ENCODE data around the gene STIM1.

STIM1 gene

DNA sequence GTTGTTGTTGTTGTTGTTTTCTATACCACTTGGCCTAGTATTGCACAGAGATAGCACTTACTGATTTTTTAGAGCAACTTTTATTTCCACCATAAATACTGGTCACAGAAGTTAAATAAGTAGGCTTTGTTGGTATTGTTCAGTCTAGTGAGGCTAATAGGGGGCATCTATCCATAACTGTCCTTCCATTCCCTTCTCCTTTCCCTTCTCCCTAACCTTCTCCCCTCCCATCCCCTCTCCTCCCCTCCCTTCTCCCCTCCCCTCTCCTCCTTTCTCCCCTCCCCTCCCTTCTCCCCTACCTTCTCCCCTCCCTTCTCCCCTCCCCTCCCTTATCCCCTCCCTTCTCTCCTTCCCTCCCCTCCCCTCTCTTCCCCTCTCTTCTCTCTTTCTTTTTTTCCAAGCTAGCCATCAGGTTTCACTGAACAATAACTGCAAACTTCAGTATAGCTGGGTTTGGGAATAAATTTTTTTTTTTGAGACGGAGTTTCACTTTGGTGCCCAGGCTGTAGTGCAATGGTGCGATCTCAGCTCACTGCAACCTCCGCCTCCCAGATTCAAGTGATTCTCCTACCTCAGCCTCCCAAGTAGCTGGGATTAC, 56.5 kb downstream of the STIM1 start:
- no peaks in the 10 kb centered on the region for H3K36me3 ChIP-seq (ENCODE audit: insufficient read depth, low read length)
- H3K9me2 ChIP-seq (ENCODE audit: low read depth, low read length): no peaks in the 10 kb centered on the region
- no peak overlapping the region for H3K4me3 ChIP-seq (ENCODE audit: low read depth, low read length, poor library complexity, severe bottlenecking)
- no peaks in the 10 kb centered on the region for H3K27me3 ChIP-seq (ENCODE audit: insufficient read depth, low read length)
- H2AFZ ChIP-seq (ENCODE audit: low read length): no peak overlapping the region
- H3K27ac ChIP-seq (ENCODE audit: low read depth, low read length, poor library complexity, severe bottlenecking): no peak overlapping the region
- H3F3A ChIP-seq (ENCODE audit: insufficient read depth, low read length): no peaks in the 10 kb centered on the region
- H3K9me3 ChIP-seq (ENCODE audit: low read length): no peaks in the 10 kb centered on the region
- TF ChIP-seq, protein P1, sequence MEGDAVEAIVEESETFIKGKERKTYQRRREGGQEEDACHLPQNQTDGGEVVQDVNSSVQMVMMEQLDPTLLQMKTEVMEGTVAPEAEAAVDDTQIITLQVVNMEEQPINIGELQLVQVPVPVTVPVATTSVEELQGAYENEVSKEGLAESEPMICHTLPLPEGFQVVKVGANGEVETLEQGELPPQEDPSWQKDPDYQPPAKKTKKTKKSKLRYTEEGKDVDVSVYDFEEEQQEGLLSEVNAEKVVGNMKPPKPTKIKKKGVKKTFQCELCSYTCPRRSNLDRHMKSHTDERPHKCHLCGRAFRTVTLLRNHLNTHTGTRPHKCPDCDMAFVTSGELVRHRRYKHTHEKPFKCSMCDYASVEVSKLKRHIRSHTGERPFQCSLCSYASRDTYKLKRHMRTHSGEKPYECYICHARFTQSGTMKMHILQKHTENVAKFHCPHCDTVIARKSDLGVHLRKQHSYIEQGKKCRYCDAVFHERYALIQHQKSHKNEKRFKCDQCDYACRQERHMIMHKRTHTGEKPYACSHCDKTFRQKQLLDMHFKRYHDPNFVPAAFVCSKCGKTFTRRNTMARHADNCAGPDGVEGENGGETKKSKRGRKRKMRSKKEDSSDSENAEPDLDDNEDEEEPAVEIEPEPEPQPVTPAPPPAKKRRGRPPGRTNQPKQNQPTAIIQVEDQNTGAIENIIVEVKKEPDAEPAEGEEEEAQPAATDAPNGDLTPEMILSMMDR (IDR thresholded peaks at IDR 0.05; ENCODE audit: low read length): no peak
- no peak for TF ChIP-seq EZH2 (IDR thresholded peaks at IDR 0.05; ENCODE audit: borderline replicate concordance, low read length)
- H3K4me2 ChIP-seq (ENCODE audit: low read length): no peak overlapping the region
- H3K4me1 ChIP-seq (ENCODE audit: insufficient read depth, low read length, severe bottlenecking): peaks cover 26% of the 10 kb centered on the region
- no peaks in the 10 kb centered on the region for H4K20me1 ChIP-seq (ENCODE audit: insufficient read depth, low read length)
- H3K79me2 ChIP-seq (ENCODE audit: insufficient read depth, low read length): no peaks in the 10 kb centered on the region; the same call in 1 of the 2 replicates
- no peak overlapping the region for H3K9ac ChIP-seq (ENCODE audit: low read length)

DNA sequence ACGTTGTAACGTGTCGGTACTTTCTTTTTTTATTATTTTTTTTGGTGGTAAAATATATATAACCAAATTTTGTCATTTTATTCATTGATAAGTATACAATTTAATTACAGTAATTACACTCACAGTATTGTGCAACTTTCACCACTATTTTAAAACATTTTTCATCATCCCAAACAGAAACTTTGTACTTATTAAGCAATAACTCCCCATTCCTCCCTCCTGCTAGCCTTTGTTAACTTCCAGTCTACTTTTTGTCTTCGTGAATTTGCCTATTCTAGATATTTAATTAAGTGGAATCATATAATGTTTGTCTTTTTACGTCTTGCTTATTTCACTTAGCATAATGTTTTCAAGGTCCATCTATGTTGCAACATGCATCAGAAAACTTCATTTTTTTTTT, 58.5 kb downstream of the STIM1 start:
- H3K79me2 ChIP-seq (ENCODE audit: insufficient read depth, low read length): no peaks in the 10 kb centered on the region
- no peaks in the 10 kb centered on the region for H3K36me3 ChIP-seq (ENCODE audit: insufficient read depth, low read length)
- H2AFZ ChIP-seq (ENCODE audit: low read length): no peak overlapping the region
- no peaks in the 10 kb centered on the region for H3K9me2 ChIP-seq (ENCODE audit: low read depth, low read length)
- H3K4me1 ChIP-seq (ENCODE audit: insufficient read depth, low read length, severe bottlenecking): peaks cover 33% of the 10 kb centered on the region
- no peaks in the 10 kb centered on the region for H3K9me3 ChIP-seq (ENCODE audit: low read length)
- no peak overlapping the region for H3K9ac ChIP-seq (ENCODE audit: low read length)
- no peaks in the 10 kb centered on the region for H3K27me3 ChIP-seq (ENCODE audit: insufficient read depth, low read length)
- no peaks in the 10 kb centered on the region for H4K20me1 ChIP-seq (ENCODE audit: insufficient read depth, low read length)
- no peak overlapping the region for H3K4me3 ChIP-seq (ENCODE audit: low read depth, low read length, poor library complexity, severe bottlenecking)
- TF ChIP-seq, protein P1 (IDR thresholded peaks at IDR 0.05; ENCODE audit: low read length): no peak
- no peak for TF ChIP-seq EZH2 (IDR thresholded peaks at IDR 0.05; ENCODE audit: borderline replicate concordance, low read length)
- H3F3A ChIP-seq (ENCODE audit: insufficient read depth, low read length): no peaks in the 10 kb centered on the region
- H3K27ac ChIP-seq (ENCODE audit: low read depth, low read length, poor library complexity, severe bottlenecking): no peak overlapping the region
- H3K4me2 ChIP-seq (ENCODE audit: low read length): no peak overlapping the region

DNA sequence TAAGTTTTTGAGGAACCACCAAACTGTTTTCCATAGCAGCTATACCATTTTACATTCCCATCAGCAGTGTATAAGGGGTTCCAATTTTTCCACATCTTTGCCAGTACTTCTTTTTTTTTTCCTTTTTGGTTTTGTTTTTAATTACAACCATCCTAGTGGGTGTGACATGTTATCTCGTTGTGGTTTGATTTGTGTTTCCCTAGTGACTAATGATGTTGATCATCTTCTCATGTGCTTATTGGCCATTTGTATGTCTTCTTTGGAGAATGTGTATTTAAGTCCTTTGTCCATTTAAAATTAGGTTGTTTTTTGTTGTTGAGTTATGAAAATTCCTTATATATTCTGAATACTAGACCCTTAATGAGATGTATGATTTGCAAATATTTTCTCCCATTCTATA, 59.3 kb downstream of the STIM1 start:
- no peaks in the 10 kb centered on the region for H3K27me3 ChIP-seq (ENCODE audit: insufficient read depth, low read length)
- H3K9me2 ChIP-seq (ENCODE audit: low read depth, low read length): no peaks in the 10 kb centered on the region
- no peak for TF ChIP-seq EZH2 (IDR thresholded peaks at IDR 0.05; ENCODE audit: borderline replicate concordance, low read length)
- TF ChIP-seq, protein P1 (IDR thresholded peaks at IDR 0.05; ENCODE audit: low read length): no peak
- H3K4me1 ChIP-seq (ENCODE audit: insufficient read depth, low read length, severe bottlenecking): peaks cover 33% of the 10 kb centered on the region
- H2AFZ ChIP-seq (ENCODE audit: low read length): no peak overlapping the region
- H3K36me3 ChIP-seq (ENCODE audit: insufficient read depth, low read length): no peaks in the 10 kb centered on the region
- H3K9ac ChIP-seq (ENCODE audit: low read length): no peak overlapping the region; the same call in 1 of the 2 replicates
- no peaks in the 10 kb centered on the region for H4K20me1 ChIP-seq (ENCODE audit: insufficient read depth, low read length)
- peak overlapping the region; percentile 33; the same call in 1 of the 2 replicates for H3K4me2 ChIP-seq (ENCODE audit: low read length)
- H3K79me2 ChIP-seq (ENCODE audit: insufficient read depth, low read length): no peaks in the 10 kb centered on the region
- no peaks in the 10 kb centered on the region for H3F3A ChIP-seq (ENCODE audit: insufficient read depth, low read length)
- H3K9me3 ChIP-seq (ENCODE audit: low read length): no peaks in the 10 kb centered on the region
- no peak overlapping the region for H3K27ac ChIP-seq (ENCODE audit: low read depth, low read length, poor library complexity, severe bottlenecking)
- H3K4me3 ChIP-seq (ENCODE audit: low read depth, low read length, poor library complexity, severe bottlenecking): no peak overlapping the region

All from OCI-LY1 (cell line).